ENCODE data around the gene IZUMO4.

The IZUMO4 gene

GRCh38 chr19:2055931-2056836 is 40.5 kb upstream of the IZUMO4 start:
- TF ChIP-seq CTCF (IDR thresholded peaks at IDR 0.05; ENCODE audit: low read depth, low read length, missing control alignments): no peak
- 0 out of 2 replicates have a peak overlapping the region, but pooled peaks have one; percentile 16 for H3K4me3 ChIP-seq (replicated peaks; ENCODE audit: low read depth, low read length)
- DNase-seq (ENCODE audit: extremely low read depth, low read depth): peak; percentile 69

GRCh38 chr19:2056837-2057192 is 39.9 kb upstream of the IZUMO4 start:
- TF ChIP-seq CTCF (IDR thresholded peaks at IDR 0.05; ENCODE audit: low read depth, low read length, missing control alignments): no peak
- DNase-seq (ENCODE audit: extremely low read depth, low read depth): no peak
- no peak overlapping the region for H3K4me3 ChIP-seq (replicated peaks; ENCODE audit: low read depth, low read length)

GRCh38 chr19:2057484-2058469 is 38.9 kb upstream of the IZUMO4 start:
- no peak for DNase-seq (ENCODE audit: extremely low read depth, low read depth)
- H3K4me3 ChIP-seq (replicated peaks; ENCODE audit: low read depth, low read length): no peak overlapping the region
- no peak for TF ChIP-seq CTCF (IDR thresholded peaks at IDR 0.05; ENCODE audit: low read depth, low read length, missing control alignments)

GRCh38 chr19:2058570-2059421 is 37.9 kb upstream of the IZUMO4 start:
- no peak overlapping the region for H3K4me3 ChIP-seq (replicated peaks; ENCODE audit: low read depth, low read length)
- no peak for DNase-seq (ENCODE audit: extremely low read depth, low read depth)
- no peak for TF ChIP-seq CTCF (IDR thresholded peaks at IDR 0.05; ENCODE audit: low read depth, low read length, missing control alignments)

- H3K4me3 ChIP-seq (replicated peaks; ENCODE audit: low read depth, low read length): no peak overlapping the region
- no peak for DNase-seq (ENCODE audit: extremely low read depth, low read depth)
- no peak for TF ChIP-seq CTCF (IDR thresholded peaks at IDR 0.05; ENCODE audit: low read depth, low read length, missing control alignments)
Observed at GRCh38 chr19:2059422-2060201, 37.1 kb upstream of the IZUMO4 start.
